Activated T-helper 1 cell treated with Interleukin-2 at 50 U/mL for 16 hours (primary cell): ENCODE results near the gene TSPAN9.

Experiments
- DNase-seq: peaks from one replicate; pipeline ENCODE4 v3.0.0-alpha.2; 2020; ENCODE audit warnings: low read depth

Gene TSPAN9

GRCh38 chr12:3187846-3188770 lies 110.9 kb downstream of the TSPAN9 start:
- no peak for DNase-seq

- DNase-seq, result no peak
Measured at GRCh38 chr12:3189282-3189681, 112.1 kb downstream of the TSPAN9 start.

GRCh38 chr12:3190101-3190500 lies 112.9 kb downstream of the TSPAN9 start:
- no peak for DNase-seq

GRCh38 chr12:3191450-3191849 lies 114.3 kb downstream of the TSPAN9 start:
- no peak for DNase-seq

GRCh38 chr12:3192221-3192620 lies 115.0 kb downstream of the TSPAN9 start:
- DNase-seq, result no peak

GRCh38 chr12:3193131-3193530 lies 116.0 kb downstream of the TSPAN9 start:
- no peak for DNase-seq

GRCh38 chr12:3193755-3194154 lies 116.6 kb downstream of the TSPAN9 start:
- no peak for DNase-seq

- no peak for DNase-seq
Measured at GRCh38 chr12:3195337-3195736, 118.2 kb downstream of the TSPAN9 start.

- no peak for DNase-seq
Measured at GRCh38 chr12:3195859-3196483, 118.8 kb downstream of the TSPAN9 start.

GRCh38 chr12:3196488-3196887 lies 119.3 kb downstream of the TSPAN9 start:
- no peak for DNase-seq

- no peak for DNase-seq
Measured at GRCh38 chr12:3197131-3197818, 120.1 kb downstream of the TSPAN9 start.

- DNase-seq, result no peak
Measured at GRCh38 chr12:3199551-3200031, 122.4 kb downstream of the TSPAN9 start.

GRCh38 chr12:3200032-3200617 lies 122.9 kb downstream of the TSPAN9 start:
- DNase-seq, result no peak

GRCh38 chr12:3200814-3201233 lies 123.6 kb downstream of the TSPAN9 start:
- DNase-seq, result no peak

- no peak for DNase-seq
Measured at GRCh38 chr12:3201339-3202051, 124.3 kb downstream of the TSPAN9 start.

- no peak for DNase-seq
Measured at GRCh38 chr12:3202096-3202495, 124.9 kb downstream of the TSPAN9 start.

- peak; percentile 11 for DNase-seq
Measured at GRCh38 chr12:3202734-3203446, 125.7 kb downstream of the TSPAN9 start.

- DNase-seq, result no peak
Measured at GRCh38 chr12:3203713-3204112, 126.5 kb downstream of the TSPAN9 start.

- no peak for DNase-seq
Measured at GRCh38 chr12:3204143-3204542, 127.0 kb downstream of the TSPAN9 start.

- no peak for DNase-seq
Measured at GRCh38 chr12:3204730-3205531, 127.8 kb downstream of the TSPAN9 start.
